H1 (cell line): ENCODE measurements around the gene CCDC60. TPM values are rescaled to one million over a fixed set of nuclear protein-coding genes. Genes with fewer than 3 reads are reported as not detected.

Source experiments
- ATF2 ChIP-seq: IDR thresholded peaks from 2 replicates; pipeline ENCODE4 v1.6.1; 2012; ENCODE audit warnings: low read length, inconsistent platforms
- BCL11A ChIP-seq, 2 experiments: IDR thresholded peaks; one replicate each; pipeline ENCODE4 v1.6.1; 2011; ENCODE audit warnings: low read depth in 2 of 2, low read length in 2 of 2, mild to moderate bottlenecking in 2 of 2
- CHD7 ChIP-seq: fragments of 300-600 bp; sonication (generic); IDR thresholded peaks from 2 replicates; pipeline ENCODE4 v1.7.1; 2012; ENCODE audit warnings: low read length, moderate library complexity, mild to moderate bottlenecking, inconsistent platforms; ENCODE audit not compliant: insufficient replicate concordance
- E2F6 ChIP-seq: IDR thresholded peaks from 2 replicates; pipeline ENCODE4 v1.6.1; 2012; ENCODE audit warnings: inconsistent platforms
- GTF2F1 ChIP-seq: IDR thresholded peaks from 2 replicates; pipeline ENCODE4 v1.6.1; 2012; ENCODE audit warnings: low read depth, low read length, improper control_type of control experiment, borderline replicate concordance
- JUN ChIP-seq: IDR thresholded peaks from 2 replicates; pipeline ENCODE4 v1.6.1; 2011; ENCODE audit warnings: low read depth, mild to moderate bottlenecking, improper control_type of control experiment, low read length
- RXRA ChIP-seq: IDR thresholded peaks from 2 replicates; pipeline ENCODE4 v1.6.1; 2011; ENCODE audit warnings: low read depth, mild to moderate bottlenecking, low read length, moderate library complexity; ENCODE audit not compliant: insufficient read depth
- polyA plus RNA-seq, 7 experiments: library from polyadenylated mRNA; depleted of rRNA in 3 of 7; stranded (reverse) in 5 of 7; unstranded in 2 of 7; fragments of >200 nt in 5 of 7; fragments of 200-250 nt in 2 of 7; gene quantifications; 1 replicate in 5 of 7; 2 replicates in 1 of 7; 4 replicates in 1 of 7; pipeline versions ENCODE4 v1.2.1 to v1.2.3, GENCODE V29; 2011 to 2013; ENCODE audit warnings: missing spikeins in 2 of 7, mixed read lengths in 2 of 7
- total RNA-seq: library from RNA; stranded (reverse); fragmentation: NEBNext Ultra II Directional; extraction: Animal tissue kit (Norgen Biotek cat#: 25700); gene quantifications from 2 replicates; pipeline ENCODE4 v1.2.1, GENCODE V29; 2021
- TF ChIP-seq, protein P1 (sequence below): IDR thresholded peaks from 2 replicates; pipeline ENCODE4 v1.6.1; 2012; ENCODE audit warnings: inconsistent platforms

CCDC60 gene
- total and polyA plus RNA-seq, 2 of the 8 experiments (the other 6 are each of a cell fraction or from before 2014, with no cell fraction given) = 0.05 TPM; not detected in 1

GRCh38 chr12:119296535-119296934, 38.0 kb upstream of the CCDC60 start (continued):
- TF ChIP-seq CHD7 = no peak
- no peak for TF ChIP-seq BCL11A (IDR thresholded peaks at IDR 0.05; ENCODE audit: low read depth in 2 of 2, low read length in 2 of 2)
- no peak for TF ChIP-seq RXRA
- TF ChIP-seq GTF2F1 = no peak
- TF ChIP-seq JUN = no peak
- TF ChIP-seq ATF2 = no peak
- TF ChIP-seq E2F6 = no peak
- TF ChIP-seq, protein P1, sequence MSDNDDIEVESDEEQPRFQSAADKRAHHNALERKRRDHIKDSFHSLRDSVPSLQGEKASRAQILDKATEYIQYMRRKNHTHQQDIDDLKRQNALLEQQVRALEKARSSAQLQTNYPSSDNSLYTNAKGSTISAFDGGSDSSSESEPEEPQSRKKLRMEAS = no peak
